GM18519 (cell line): ENCODE data around the gene KMT2C.

ENCODE experiments used
- ATAC-seq: cut with Tn5 transposase; IDR thresholded peaks from one replicate; pipeline ENCODE4 v1.9.1; 2021; ENCODE audit warnings: mild to moderate bottlenecking, moderate library complexity; ENCODE audit not compliant: unreplicated experiment, low FRiP score

The KMT2C gene

DNA sequence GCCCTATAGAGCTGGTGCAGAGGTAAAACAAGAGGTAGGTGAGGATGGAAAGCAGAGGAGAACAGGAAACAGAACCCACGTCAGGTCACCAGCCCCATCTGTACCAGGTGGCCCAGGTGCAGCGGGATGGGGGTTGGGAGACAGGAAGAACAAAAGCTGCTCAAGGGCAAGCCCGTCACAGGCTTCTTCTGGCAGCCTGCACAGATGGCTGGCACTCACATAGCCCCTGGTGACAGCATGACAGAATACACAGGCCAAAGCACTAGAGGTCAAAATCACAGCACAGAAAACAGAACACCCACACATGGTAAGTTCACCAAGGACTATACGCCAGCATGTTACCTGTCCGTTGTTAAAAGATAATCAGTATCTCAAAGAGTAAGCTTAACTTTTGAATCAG, 283.5 kb downstream of the KMT2C start:
- no peak for ATAC-seq

DNA sequence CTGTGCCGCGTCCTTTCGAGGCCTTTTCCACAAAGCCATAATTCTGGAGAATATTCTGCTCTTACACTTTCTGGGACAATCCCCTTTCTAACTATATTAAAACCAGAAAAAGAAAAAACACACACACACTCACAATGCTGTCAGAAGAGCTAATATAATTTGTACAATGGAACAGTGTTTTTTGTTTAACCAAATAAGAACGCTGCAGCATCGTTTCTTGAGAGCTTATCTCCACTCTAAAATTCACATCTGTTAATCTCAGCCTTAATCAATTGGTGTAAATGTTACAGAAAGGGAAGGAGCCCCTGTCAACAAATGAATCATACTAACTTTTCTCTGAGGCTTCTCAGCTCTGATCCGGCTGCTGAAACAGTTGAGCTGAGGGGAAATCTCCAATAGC, 286.4 kb downstream of the KMT2C start:
- ATAC-seq: no peak

DNA sequence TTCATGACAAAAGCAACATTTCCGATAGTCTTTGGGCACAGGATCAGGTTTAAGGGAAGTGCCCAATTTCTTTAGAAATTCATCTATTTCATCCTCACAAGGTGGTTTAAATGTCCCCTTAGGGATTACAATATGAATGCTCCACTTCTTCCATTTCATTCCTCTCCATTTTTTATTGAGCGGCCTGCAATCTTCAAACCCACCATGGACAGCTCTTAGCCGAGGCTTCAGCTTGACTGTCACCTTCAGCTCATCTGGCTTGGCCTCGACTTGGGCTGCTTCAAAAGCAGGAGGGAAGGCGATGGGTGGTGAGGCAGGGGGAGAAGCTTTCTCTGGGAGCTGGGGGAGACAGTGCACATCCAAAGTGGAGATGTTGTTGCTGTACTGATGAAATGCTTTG, 287.1 kb downstream of the KMT2C start:
- no peak for ATAC-seq

DNA sequence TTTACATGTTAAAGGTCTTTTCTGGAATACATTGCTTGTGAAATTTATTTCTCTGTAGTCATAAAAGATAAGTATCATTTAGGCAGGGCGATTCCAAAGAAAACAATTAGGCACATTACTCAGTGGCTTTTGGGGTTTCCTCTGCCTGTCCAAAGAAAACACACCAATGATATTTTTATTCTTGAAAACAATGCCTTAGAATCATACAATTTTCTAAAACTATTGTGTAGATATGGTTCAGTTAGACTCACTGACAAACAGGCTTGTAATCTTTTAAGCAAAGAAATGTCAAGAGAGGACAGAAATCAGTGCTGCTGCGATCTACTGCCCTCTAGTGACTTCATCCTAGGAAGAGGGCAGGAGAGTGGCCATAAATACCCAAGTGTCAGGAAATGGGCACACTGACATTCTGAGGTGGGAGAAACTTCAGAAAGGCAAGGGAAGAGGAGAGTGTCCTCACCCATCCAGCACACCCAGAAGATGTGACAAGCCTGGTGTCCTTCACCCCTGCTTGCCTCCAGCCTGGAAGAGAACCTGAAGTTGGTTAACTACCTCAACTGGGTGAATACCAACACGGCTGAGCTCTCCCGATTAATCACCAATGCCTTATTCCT, 289.8 kb downstream of the KMT2C start:
- ATAC-seq: no peak

DNA sequence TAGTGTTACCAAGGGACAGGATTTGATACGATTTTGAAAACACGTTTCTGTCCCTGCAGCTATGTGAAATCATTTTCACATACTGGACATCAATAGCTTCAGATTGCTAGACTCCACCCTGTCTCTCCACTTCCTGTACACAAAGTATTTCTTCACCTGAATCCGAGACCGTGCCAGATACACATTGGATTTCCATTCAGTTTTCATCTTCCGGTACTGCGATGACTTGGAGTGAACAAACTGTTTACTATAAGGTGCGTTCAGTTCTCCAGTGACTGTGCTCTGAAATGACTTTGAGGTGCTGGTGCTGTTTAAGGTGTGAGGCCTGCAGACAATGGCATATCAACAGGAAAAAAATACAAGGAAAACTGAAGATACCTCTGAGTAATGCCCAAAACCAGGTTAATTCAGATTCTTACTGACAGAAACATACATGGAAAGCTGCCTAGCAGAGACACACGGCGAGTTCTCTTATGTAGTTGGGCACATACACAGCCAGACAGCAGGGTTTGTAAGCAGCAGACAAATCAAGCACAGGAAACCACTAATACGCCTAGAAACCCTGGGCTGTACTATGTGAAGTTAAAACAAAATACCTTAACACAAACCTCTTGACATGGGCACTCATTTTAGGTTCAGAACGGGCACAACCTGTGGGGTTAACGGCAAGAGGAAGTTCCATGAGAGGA, 291.1 kb downstream of the KMT2C start:
- ATAC-seq: no peak

DNA sequence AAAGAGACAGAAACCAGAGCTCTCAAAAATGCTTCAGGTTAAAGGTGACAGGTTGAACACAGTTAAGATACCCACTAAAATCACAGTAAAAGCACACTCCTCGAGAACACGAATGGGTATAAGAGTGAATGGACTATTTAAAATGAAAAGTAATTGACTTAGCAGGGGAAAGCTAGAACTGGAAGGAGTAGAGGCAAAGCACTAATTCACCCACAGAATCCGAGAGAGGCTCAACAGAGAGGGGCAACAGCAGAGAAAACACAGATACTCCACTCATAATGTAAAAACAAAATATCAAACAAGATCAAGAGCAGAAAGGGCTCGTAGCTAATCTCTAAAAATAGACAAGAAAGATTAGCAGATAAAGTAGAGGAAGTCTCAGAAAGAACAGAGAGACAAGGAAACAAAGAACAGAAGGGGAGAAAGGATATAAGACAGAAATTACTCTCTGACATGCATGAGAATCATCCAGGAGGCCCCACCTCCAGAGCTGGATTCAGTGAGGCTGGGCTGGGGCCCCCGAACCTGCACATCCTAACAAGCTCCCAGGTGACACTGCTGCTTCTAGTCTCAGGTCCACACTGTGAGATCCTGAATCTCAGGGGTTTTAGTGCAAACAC, 292.7 kb downstream of the KMT2C start:
- ATAC-seq: no peak

DNA sequence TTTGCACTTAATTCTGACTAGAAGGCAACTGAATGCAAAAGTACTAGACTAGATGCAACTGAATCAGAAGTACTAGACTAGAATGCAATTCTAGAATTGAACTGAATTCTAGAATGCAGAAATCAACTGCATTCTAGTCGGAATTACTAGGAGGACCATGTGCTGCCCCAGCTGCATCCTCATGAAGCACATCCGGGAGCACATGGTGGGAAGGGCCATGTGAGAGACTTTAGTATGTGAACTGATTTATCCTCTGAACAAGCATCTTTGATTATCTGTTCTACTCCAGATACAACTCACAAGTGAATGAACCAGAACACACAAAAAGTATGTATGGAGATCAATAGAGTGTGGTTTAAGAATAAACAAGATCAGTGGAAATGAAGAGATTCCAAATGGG, 295.2 kb downstream of the KMT2C start:
- ATAC-seq: no peak

DNA sequence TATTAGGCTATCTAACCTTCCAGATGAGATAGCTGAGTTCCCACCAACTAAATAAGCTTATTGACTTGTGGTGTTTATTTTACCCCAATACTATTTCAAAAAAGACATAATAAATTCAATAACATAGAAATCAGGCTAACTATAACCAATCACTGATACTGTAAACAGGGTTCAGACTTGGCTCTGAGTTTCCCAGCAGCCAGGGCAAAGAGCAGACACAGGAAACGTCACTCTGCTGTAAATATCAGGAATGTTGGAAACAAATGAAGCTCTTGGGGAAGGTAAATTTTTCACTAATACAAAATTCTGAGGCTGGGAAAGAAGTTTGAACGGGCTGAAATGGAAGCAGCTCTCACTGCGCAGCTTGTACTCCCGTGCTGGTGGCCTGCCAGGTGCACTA, 295.7 kb downstream of the KMT2C start:
- no peak for ATAC-seq

DNA sequence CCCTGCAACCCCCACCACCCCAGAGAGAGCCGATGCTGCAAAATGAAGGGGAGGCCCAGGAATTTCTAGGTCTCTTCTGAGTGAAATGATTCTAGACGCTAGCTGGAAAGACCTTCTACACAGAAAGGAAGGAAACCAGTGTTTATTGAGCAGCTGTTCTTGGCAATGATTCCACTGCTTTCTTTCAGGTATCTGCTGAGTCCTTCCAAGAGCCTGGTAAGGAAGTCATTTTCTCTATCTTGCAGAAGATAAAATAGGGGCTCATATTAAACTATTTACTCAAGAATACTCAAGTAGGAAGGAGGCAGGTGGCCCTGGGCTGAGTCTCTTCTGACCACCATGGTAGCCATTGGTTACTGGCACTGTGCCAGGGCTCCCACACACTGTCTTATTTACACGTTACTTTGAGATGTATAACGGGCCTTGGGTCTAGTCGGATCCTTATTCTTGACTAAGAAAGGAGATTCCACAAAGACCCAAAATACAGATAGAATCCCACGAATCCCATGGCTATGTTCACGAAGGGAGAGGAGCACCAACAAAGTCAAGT, 298.3 kb downstream of the KMT2C start:
- ATAC-seq: no peak

DNA sequence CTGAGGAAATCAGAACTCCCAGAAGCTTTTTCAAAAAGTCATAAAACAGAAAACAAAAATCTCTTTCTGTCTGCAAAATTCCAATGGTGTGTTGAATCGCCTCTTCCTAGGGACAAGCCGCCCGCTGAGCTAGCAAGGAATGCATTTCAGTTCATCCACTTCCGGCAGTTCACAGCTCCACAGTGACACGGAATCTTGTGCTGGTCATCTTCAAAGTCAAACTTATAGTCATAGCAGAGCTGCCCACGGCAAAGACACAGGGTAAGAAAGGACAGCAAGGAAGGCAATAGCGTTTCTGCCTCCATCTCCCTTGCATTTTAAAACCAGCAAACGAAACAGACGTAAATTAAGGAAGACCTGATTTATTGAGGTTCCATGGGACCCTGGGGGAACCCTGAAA, 299.1 kb downstream of the KMT2C start:
- no peak for ATAC-seq

DNA sequence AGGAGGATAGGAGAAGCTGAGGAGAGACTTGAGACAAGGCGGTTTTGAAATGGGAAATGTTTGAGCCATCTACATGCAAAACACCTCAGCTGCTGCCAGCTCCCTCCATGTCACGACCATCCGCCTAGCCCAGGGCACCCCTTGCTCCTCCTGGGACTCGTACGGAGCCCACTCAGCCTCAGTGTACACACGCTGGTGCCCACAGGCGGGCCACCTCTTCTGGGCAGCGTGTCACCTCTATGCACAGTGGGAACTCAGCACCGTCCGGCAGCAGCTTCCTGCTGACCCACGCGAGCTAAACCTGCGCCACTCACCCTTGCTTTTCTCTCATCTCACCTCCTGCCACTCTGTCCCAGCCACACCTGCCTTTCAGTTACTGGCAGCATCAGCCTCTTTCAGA, 302.0 kb downstream of the KMT2C start:
- no peak for ATAC-seq

DNA sequence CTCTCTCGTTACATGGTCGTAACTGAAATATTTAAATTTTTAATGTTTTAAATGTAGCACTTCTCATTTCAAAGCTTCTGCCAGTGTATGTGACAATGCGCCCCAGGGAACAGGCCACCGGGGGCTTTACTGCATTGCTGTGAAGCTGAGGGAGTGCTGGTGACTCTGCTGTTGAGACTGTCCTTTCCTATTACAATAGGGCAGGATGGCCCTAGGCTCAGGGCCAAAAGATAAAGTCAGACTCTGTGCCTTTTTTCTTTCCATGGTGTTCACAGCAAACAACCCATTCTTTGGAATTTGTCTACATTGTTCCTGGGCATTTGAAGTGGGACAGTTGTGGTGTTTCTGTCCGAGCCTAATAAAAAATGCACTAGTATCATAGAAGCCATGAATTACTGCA, 303.0 kb downstream of the KMT2C start:
- ATAC-seq: no peak

DNA sequence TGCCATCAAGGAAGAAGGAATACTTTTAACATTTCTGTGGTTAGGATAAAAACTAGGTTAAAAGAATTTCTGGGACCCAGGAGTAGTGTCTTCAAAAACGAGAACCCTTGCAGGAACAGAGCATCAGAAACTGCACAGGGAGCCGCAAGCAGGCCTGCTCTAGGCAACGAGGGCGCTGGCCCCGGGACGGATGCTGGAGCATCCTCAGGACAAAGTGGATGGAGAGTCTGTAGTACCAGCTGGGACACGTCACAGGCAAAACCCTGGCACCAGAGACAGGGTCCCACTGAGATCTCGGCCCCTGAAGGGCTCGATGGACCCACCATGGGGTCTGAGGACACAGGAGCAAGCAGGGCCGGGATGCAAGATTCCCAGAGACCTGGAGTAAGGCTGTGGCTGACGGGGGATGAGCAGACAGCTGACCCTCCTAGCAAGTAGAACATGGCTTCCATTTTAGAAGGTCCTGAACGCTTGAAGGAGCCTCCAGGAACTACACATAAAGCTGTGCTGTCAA, 303.8 kb downstream of the KMT2C start:
- ATAC-seq: no peak

DNA sequence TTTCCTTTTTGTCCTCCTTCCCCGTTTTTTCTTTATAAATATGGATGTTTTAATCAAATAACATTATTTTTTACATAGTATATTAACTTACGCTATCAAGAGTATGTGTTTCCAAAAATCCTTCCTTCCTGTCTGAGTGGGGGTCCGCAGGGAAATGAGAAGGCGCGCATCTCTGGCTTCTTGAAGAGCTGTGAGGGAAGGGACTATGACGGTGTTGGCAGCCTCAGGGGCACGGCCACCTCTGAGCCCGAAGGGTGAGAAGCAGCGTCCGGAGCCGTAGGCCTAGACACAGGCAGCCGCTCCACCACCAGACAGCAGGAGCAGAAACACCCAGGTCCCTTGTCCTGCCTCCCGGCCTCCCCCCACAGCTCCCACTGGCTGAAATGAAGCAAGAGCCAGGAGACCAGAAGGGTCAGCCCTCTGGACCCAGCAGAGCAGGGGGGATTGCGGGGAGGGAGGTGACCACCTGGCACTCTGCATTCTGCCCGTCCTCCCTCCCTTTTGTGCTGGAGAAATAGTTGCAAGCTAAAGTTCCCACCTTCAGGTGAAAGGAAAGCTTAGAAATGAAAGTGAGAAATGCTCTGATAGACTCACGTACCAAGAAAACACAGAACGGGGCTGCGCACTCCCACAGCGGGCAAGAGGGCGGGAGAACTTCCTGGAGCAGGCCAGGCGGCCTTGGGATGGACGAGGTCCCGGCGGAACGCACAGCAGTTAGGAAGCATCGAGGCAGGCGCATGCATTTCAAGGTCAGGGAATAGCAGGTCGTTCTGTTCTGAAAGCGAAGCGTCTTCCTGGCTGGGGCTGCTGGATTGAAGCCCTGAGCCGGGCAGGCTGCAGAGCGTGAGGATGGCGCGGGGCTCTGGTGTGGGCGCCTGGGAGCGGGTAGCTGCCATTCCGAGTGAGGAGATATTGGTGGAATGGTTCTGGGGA, 304.9 kb downstream of the KMT2C start:
- no peak for ATAC-seq

DNA sequence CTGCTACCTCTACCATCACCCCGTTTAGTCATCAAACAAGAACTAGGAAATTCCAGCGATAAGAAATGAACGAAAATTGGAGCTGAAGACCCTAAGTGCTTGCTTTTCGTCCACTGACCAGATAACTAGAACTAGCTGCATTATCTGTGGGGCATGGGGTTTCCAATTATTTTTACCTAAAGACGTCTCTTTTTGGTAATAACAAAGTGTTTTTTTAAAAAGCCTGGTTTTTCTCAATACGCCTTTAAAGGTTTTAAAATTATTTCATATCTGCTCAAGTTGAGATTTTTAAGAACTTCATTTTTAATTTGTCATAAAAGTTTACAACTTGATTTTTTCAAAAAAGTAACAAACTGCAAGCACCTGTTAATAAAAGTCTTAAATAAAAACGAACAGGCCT, 306.1 kb downstream of the KMT2C start:
- no peak for ATAC-seq

DNA sequence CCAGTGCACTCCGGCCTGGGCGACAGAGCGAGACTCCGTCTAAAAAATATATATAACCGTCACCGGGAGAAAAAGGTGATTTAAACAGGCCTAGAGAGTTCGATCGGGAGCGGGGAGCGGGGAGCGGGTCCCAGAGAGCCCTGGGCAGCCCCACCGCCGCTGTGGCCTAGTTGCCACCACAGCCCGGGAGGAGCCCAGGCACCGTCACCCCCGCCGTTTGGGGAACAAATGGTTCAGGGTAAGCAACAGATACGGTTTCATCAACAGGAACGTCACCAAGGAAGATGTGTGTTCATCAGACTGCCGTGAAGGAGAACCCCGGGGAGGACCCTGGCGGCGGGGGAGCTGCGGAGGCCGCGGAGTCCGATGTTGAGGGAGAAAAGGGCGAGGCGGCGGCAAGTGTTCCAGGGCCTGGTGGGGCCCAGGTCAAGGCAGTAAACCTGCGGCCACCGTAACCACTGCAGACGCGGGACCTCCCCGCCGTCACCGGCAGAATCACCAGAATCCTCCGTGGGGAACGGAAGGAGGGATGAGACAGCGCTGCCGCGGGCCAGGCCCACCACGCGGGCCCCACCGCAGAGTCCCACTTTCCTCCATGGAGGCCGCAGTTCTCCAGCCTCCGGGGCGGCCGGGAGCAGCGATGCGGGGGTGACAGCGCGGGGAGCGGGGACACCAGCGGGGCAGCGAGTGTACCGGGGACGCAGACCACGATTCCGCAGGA, 306.9 kb downstream of the KMT2C start:
- no peak for ATAC-seq

DNA sequence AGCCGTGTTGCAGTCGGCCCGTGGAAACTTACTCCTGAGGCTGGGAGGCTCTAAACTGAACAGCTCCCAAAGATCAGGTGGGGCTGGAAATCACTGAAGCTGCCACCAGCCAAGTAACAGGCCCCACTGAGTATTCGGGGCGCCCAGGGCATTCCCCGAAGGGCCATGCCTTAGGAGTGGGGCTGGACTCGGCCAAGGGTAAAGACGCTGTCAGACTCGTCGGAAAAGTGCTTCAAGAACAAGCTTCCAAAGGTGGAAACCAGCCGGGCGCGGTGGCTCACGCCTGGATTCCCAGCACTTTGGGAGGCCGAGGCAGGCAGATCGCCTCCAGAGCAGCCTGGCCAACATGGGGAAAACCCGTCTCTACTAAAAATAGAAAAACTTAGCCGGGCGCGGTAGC, 307.6 kb downstream of the KMT2C start:
- ATAC-seq: no peak

DNA sequence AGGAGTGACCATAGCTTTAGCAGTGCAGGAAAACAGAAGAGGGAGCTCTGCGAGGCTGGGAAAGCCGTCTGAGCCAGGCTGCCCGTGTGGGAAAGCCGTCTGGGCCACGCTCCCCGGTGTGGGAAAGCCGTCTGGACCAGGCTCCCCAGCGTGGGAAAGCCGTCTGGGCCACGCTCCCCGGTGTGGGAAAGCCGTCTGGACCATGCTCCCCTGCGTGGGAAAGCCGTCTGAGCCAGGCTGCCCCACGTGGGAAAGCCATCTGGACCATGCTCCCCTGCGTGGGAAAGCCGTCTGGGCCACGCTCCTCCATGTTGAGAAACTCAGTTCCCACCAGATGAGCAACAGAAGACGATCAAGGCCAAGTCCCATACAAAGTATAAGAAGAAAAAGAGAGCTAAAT, 308.6 kb downstream of the KMT2C start:
- ATAC-seq: no peak

DNA sequence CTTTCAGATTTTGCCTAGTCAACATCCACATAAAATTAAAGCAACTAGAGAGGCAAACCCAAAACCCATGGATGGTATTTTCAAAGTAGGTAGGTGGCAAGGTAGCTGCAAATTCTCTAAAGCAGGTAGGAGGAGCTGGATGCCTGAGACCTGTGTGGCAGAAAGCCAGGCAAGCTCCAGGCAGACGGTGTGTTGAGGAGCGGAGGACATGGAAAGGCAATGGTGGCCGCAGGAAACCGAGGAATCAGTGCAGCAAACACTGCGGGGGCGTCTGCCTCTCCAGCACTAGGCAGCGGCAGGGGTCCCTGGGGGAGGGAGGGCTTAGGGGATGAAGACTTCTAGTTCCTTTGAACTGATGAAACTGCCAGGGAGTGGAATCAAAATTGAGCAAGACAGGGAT, 309.1 kb downstream of the KMT2C start:
- ATAC-seq: no peak

DNA sequence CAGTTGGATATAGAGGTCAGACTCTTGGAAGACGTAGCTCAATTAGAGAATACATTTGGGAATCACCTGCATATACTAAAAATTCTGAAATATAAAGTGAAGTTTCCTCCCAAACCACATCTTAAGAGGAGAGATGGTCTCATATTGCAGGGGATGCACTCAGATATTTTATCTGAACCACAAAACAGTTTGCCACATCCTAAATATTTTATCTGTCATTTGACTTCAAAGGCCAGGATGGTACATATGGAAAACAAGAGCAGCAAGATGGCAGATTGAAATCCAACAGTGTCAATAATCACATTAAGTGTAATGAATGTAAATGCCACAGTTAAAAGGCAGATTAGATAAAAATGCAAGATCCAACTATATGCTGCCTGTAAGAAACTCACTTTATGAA, 313.3 kb downstream of the KMT2C start:
- ATAC-seq: no peak
